Neural progenitor cell (in vitro differentiated cells): Measurements from ENCODE around the gene COX7A2L.

Source experiments
- CTCF ChIP-seq: fragments of 200-600 bp; sonication (generic); IDR thresholded peaks from 2 replicates; pipeline ENCODE4 v1.5.1; 2017; ENCODE audit warnings: antibody characterized with exemption, mild to moderate bottlenecking
- EZH2 ChIP-seq: fragments of 200-600 bp; sonication (generic); IDR thresholded peaks from 2 replicates; pipeline ENCODE4 v1.6.1; 2017; ENCODE audit warnings: antibody characterized with exemption, mild to moderate bottlenecking, moderate library complexity
- EZH2phosphoT487 ChIP-seq: fragments of 200-600 bp; sonication (generic); IDR thresholded peaks from 2 replicates; pipeline ENCODE4 v1.6.1; 2017; ENCODE audit warnings: antibody characterized with exemption

- no peak for TF ChIP-seq CTCF
- TF ChIP-seq EZH2, result no peak
- TF ChIP-seq EZH2phosphoT487, result no peak
Observed at GRCh38 chr2:42319265-42319664, 41.8 kb downstream of the COX7A2L start.
